Measurements from ENCODE around the gene WWP2. TPM values are rescaled to one million over a fixed set of nuclear protein-coding genes. Genes with fewer than 3 reads are reported as not detected.

Gene WWP2
- total RNA-seq, 2 experiments from 2014 or later = 30.3 to 43.4 TPM

- H3K9me2 ChIP-seq (ENCODE audit: insufficient read depth, low read length) = no peaks in the 10 kb centered on the region
- H3K27ac ChIP-seq (ENCODE audit: low read depth, low read length, poor library complexity, severe bottlenecking) = no peak overlapping the region
- CTCF ChIA-PET (ENCODE audit: unreplicated experiment) = no interaction called here
- TF ChIP-seq EZH2phosphoT487 (IDR thresholded peaks at IDR 0.05; ENCODE audit: borderline replicate concordance, low read depth, low read length) (no peak), CTCF (conservative IDR thresholded peaks at IDR 0.05; ENCODE audit: low read length) (no peak)
- no peaks in the 10 kb centered on the region for H4K20me1 ChIP-seq (ENCODE audit: insufficient read depth, low read length)
- POLR2A ChIA-PET = no interaction called here
- H3K36me3 ChIP-seq (ENCODE audit: insufficient read depth, low read length) = peaks cover 7% of the 10 kb centered on the region
- no peak for DNase-seq (ENCODE audit: low spot score)
- H3K9me3 ChIP-seq (ENCODE audit: low read length) = no peaks in the 10 kb centered on the region
- no peak overlapping the region for H3K4me3 ChIP-seq (ENCODE audit: low read depth, low read length, poor library complexity, severe bottlenecking)
- H3K4me2 ChIP-seq (ENCODE audit: low read length) = no peak overlapping the region
- no peaks in the 10 kb centered on the region for H3K4me1 ChIP-seq (ENCODE audit: insufficient read depth, low read length, poor library complexity, severe bottlenecking)
- BruUV-seq (replicated peaks) = no TSS peak
- no peaks in the 10 kb centered on the region for H3K79me2 ChIP-seq (ENCODE audit: insufficient read depth, low read depth, low read length)
- no peak overlapping the region for H2AFZ ChIP-seq (ENCODE audit: low read length)
- intact Hi-C loops (cut with micrococcal nuclease; ENCODE audit: unreplicated experiment) = loop anchor here (5.0 kb wide), 1 partner anchor 148 kb away; no protein-coding TSS in a partner anchor
These were observed 93.5 kb downstream of the WWP2 start for GRCh38 chr16:69855592-69855991.

- no peaks in the 10 kb centered on the region for H3K9me2 ChIP-seq (ENCODE audit: insufficient read depth, low read length)
- H4K20me1 ChIP-seq (ENCODE audit: insufficient read depth, low read length) = no peaks in the 10 kb centered on the region
- H3K36me3 ChIP-seq (ENCODE audit: insufficient read depth, low read length) = peaks cover 4% of the 10 kb centered on the region
- H3K4me1 ChIP-seq (ENCODE audit: insufficient read depth, low read length, poor library complexity, severe bottlenecking) = no peaks in the 10 kb centered on the region
- no peak overlapping the region for H2AFZ ChIP-seq (ENCODE audit: low read length)
- CTCF ChIA-PET (ENCODE audit: unreplicated experiment) = no interaction called here
- BruUV-seq (replicated peaks) = no TSS peak
- H3K79me2 ChIP-seq (ENCODE audit: insufficient read depth, low read depth, low read length) = no peaks in the 10 kb centered on the region
- DNase-seq (ENCODE audit: low spot score) = no peak
- H3K4me3 ChIP-seq (ENCODE audit: low read depth, low read length, poor library complexity, severe bottlenecking) = no peak overlapping the region
- POLR2A ChIA-PET = interaction anchor here (0.7 kb wide), 1 partner anchor 201 kb away, joined by 4 read pairs; no protein-coding TSS in a partner anchor
- no peaks in the 10 kb centered on the region for H3K9me3 ChIP-seq (ENCODE audit: low read length)
- H3K4me2 ChIP-seq (ENCODE audit: low read length) = no peak overlapping the region
- intact Hi-C loops (cut with micrococcal nuclease; ENCODE audit: unreplicated experiment) = loop anchor here (5.0 kb wide), 1 partner anchor 151 kb away; no protein-coding TSS in a partner anchor
- TF ChIP-seq CTCF (conservative IDR thresholded peaks at IDR 0.05; ENCODE audit: low read length) = no peak
- no peak for TF ChIP-seq EZH2phosphoT487 (IDR thresholded peaks at IDR 0.05; ENCODE audit: borderline replicate concordance, low read depth, low read length)
- H3K27ac ChIP-seq (ENCODE audit: low read depth, low read length, poor library complexity, severe bottlenecking) = no peak overlapping the region
These were observed 96.3 kb downstream of the WWP2 start for GRCh38 chr16:69858191-69859104.

All from OCI-LY7 (cell line).